ENCODE measurements around the gene SYP.

- TF ChIP-seq CTCF (conservative IDR thresholded peaks at IDR 0.05; ENCODE audit: low read length) (peak; percentile 80), EZH2phosphoT487 (IDR thresholded peaks at IDR 0.05; ENCODE audit: borderline replicate concordance, low read depth, low read length) (no peak)
These were observed 7.2 kb downstream of the SYP start for GRCh38 chrX:49192722-49193328.

Measured in OCI-LY7 (cell line).